Activated naive CD4-positive, alpha-beta T cell treated with anti-CD3 and anti-CD28 coated beads, Interleukin-2, amount 50 U/mL, for 16 hours (primary cell): ENCODE measurements around the gene C19orf33.
A peak's percentile ranks its signal among the peaks of the same experiment; 100 is the strongest.
"Not testable (repeated sequence)": the region's sequence is repeated elsewhere in the genome, so short reads cannot be mapped to it uniquely, and the experiment has no call there.

Experiments
- DNase-seq: peaks from one replicate; pipeline ENCODE4 v3.0.0-alpha.2; 2020

C19orf33 gene

GRCh38 chr19:38309615-38310278, 5.7 kb downstream of the C19orf33 start:
- no peak for DNase-seq

- DNase-seq = no peak
Observed at GRCh38 chr19:38310279-38310670, 6.2 kb downstream of the C19orf33 start.

DNA sequence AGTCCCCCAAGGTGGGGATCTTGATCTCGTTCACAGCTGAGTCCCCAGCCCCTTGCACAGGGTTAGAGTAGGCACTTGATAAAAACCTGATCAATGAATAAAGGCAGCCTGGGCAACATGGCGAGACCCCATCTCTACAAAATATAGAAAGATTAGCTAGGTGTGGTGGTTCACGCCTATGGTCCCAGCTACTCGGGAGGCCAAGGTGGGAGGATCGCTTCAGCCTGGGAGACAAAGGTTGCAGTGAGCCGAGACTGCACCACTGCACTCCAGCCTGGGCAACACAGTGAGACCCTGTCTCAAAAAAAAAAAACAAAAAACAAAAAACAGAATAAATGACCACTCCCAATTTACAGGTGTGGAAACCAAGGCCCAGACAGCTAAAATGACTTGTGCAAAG, 6.9 kb downstream of the C19orf33 start:
- no peak for DNase-seq

- peak; percentile 96 for DNase-seq
Observed at GRCh38 chr19:38315657-38316476, 11.8 kb downstream of the C19orf33 start, which contains the start of gene YIF1B. TSS of gene YIF1B (minus strand) at chr19:38315947. CDS start at chr19:38315917, 30 bp downstream.

DNA sequence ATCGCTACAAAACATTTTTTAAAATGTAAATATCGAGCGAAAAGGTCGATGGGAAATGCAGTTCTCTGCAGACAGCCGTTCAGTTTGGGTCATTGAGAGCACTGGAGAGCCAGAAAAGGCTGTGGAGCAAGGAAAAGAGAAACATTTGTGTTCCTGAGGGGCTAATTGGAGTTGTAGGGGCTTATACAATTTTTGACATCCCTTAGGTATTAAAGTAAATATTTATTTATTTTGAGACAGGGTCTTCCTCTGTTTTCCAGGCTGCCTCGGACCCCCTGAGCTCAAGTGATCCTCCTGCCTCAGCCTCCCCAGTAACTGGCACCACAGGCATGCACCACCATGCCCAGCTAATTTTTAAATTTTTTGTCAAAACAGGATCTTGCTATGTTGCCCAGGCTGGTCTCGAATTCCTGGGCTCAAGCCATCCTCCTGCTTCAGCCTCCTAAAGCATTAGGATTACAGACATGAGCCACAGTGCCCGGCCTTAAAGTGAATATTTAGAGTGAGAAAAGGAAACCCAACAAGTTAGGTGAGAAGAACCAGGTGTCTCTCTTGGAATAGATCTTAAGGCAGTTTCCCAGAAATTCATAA, 12.5 kb downstream of the C19orf33 start:
- no peak for DNase-seq

GRCh38 chr19:38317104-38317612, 13.1 kb downstream of the C19orf33 start:
- DNase-seq = no peak

DNA sequence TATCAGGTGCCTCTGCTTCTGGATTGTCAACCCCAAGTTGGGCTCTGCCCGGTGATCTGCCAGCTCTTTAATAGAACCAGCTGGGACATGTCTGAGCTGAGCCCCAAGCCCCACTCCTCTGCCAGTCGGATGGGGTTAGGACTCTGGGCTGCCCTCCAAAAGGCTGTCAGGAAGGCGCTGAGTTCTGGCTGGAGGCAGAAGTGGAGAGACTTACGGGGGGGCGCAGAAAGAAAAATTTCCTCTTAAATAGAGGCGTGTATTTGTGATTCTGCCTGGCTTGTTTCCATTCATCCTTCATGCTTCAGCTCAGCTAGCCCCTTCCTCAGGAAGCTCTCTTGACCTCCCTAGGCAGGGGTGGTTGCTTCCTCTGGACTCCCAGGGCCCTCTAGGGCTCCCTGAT, 14.6 kb downstream of the C19orf33 start:
- no peak for DNase-seq

- DNase-seq = peak; percentile 49
Observed at GRCh38 chr19:38319421-38320258, 15.6 kb downstream of the C19orf33 start, which contains the start of gene KCNK6. TSS of gene KCNK6 (plus strand) at chr19:38319845. CDS start at chr19:38319951, 106 bp downstream.

DNA sequence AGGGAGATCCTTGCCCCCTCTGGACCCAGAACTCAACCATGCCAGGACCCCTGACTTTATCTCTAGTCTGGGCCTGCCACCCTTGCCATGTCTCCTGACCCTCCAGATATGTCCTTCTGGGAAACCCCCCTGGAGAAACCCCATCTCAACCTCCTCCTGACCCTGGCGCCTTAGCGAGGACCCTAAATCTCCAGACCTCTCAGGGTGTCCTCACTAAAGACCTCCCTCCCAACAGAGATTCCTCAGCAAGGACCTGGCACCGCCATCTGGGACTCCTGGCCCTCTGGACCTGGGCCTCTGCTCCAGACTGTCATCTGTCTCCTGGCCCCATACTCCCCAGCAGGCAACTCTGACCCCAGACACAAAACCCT, 16.9 kb downstream of the C19orf33 start:
- no peak for DNase-seq

DNA sequence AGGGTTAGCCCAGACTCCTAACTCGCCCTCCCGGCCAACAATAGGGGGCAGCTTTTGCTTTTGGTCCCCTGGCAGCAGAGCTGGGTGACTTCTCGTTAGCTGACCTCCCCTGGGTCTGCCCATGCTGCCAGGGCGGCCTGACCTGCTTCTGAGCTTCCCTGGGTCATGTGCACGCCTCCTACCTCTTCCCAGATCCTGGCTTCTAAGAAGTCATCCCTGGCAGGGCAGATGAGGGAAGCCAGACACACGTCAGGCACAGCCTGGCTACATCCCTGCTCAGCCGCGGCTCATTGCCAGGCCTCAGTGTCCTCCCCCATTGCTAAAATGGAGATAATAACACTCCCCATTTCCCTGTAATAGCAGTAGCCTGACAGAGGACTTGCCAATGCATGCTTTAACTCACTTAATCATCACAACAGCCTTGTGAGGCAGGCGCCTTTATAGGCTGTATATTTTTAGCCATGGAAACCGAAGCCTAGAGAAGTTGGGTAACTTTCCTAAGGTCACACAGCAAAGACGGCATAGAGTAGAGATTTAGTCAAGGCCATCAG, 17.7 kb downstream of the C19orf33 start:
- DNase-seq = no peak

- no peak for DNase-seq
Observed at GRCh38 chr19:38323291-38323690, 19.2 kb downstream of the C19orf33 start.

DNA sequence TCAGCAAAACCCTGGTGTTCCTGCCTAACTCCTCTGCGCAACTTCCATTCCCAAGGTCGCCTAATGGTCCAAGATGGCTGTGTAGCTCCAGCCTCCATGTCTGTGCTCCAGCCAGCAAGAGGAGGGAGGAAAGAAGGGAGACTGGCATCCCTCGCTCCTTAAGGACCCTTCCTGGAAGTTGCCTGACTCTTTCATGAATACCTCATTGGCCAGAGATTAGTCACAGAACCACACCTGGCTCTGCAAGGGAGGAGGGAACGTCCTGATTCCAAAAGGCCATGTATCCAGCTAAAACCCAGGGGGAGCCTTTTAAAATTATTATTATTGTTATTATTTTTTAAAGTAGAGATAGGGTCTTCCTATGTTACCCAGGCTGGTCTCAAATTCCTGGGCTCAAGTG, 20.4 kb downstream of the C19orf33 start:
- DNase-seq = no peak

DNA sequence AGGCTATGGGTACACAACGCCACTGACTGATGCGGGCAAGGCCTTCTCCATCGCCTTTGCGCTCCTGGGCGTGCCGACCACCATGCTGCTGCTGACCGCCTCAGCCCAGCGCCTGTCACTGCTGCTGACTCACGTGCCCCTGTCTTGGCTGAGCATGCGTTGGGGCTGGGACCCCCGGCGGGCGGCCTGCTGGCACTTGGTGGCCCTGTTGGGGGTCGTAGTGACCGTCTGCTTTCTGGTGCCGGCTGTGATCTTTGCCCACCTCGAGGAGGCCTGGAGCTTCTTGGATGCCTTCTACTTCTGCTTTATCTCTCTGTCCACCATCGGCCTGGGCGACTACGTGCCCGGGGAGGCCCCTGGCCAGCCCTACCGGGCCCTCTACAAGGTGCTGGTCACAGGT, 22.5 kb downstream of the C19orf33 start:
- DNase-seq = no peak

GRCh38 chr19:38329651-38330050, 25.6 kb downstream of the C19orf33 start:
- DNase-seq = no peak

GRCh38 chr19:38331728-38332127, 27.7 kb downstream of the C19orf33 start:
- DNase-seq = no peak

- DNase-seq = no peak
Observed at GRCh38 chr19:38333245-38333644, 29.2 kb downstream of the C19orf33 start.

DNA sequence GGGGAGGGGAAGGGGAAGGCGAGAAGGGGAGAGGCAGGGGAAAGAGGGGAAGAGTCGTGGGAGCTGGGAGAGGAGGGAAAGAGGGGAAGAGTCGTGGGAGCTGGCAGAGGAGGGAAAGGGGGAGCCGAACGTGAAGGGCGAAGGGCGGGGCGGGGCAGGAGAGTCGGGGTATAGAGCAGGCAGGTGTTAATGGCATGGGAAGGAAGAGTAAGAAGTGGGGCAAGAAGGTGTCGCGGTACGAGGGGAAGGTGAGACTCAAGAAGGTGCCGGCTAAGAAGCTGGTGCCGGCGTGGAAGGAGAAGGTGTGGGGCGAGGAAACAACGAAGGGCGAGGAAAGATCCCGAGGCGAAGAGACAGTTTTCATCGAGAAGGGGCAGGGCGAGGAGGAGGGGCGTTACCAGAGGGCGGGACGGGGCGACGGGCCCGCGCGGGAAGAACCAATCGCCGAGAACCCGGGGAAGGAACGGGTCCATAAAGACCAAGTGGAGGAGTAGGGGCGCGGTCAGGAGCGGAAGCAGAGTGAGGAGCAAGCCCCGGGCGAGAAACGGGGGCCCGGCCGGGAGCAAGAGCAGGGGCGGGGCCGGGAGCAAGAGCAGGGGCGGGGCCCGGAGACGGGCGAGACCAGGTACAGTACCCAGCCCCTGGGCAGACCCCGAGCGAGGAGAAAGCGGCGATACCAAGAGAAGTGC, 32.0 kb downstream of the C19orf33 start:
- DNase-seq = peak; percentile 95

DNA sequence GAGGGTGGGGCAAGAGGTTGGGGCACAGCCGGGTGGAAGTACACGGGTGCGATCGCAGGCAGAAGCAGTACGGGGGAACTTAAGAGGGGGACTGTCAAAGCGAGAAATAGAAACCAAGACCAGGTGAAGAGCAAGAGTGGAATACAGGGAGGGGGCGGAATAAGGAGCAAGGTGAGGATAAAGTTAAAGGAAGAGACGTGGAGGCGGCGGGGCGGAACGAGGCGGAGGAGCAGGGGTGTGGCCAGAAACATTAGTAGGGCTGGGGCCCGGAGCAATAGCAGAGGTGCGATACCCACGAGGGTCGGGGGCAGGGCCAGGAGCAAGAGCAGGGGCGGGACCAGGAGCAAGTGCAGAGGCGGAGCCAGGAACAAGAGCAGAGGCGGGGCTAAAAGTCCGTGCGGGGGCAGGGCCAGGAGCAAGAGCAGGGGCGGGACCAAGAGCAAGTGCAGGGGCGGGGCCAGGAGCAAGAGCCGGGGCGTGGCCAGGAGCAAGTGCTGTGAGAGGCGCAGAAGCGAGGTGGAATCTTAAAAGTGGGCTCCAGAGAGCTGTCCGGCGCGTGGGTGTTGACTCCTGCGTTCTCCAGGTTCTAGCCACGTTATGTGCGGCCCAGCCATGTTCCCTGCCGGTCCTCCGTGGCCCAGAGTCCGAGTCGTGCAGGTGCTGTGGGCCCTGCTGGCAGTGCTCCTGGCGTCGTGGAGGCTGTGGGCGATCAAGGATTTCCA, 32.7 kb downstream of the C19orf33 start:
- DNase-seq = peak; percentile 94

DNA sequence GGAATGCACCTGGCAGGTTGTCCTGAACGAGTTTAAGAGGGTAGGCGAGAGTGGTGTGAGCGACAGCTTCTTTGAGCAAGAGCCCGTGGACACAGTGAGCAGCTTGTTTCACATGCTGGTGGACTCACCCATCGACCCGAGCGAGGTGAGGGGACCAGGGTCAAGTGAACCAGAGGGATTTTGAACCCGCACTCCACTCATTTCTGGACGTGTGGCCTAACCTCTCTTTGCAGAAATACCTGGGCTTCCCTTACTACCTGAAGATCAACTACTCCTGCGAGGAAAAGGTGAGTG, 33.3 kb downstream of the C19orf33 start:
- no peak for DNase-seq

DNA sequence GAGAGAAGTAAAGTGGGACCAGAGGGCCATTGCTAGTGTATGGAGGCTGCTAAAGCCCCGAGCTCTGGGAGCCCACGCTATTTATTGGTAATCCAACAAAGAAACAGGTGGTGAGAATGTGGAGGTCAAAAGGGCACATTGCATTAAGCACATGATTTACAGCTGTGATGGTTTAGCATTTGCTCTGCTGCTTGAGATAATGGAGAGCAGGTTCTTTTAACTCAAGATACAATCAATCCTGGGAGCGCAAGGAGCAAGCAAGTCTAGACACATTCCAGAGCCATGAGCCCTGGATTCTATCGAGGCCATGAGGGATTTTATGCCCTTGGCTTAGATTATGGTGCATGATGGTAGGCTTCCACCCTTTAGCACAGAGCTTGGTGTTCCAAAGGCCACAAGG, 35.0 kb downstream of the C19orf33 start:
- DNase-seq = not testable (repeated sequence)

GRCh38 chr19:38340927-38341326, 36.9 kb downstream of the C19orf33 start:
- DNase-seq = no peak
